SK-N-SH treated with all-trans-retinoic acid at 6 μM for 48 hours (cell line): ENCODE data around the gene CTNND2.

Source experiments
- ARNTL ChIP-seq: fragments of 450-650 bp; formaldehyde crosslinking; IDR thresholded peaks from 2 replicates; pipeline ENCODE4 v1.5.0; 2020; ENCODE audit warnings: low read depth, mild to moderate bottlenecking, moderate library complexity, borderline replicate concordance
- BACH2 ChIP-seq: fragments of 250-450 bp; sonication (Bioruptor Pico); IDR thresholded peaks from 2 replicates; pipeline ENCODE4 v1.9.0; 2021; ENCODE audit warnings: mild to moderate bottlenecking, borderline replicate concordance
- ESRRG ChIP-seq: fragments of 250-450 bp; sonication (Bioruptor Pico); IDR thresholded peaks from 2 replicates; pipeline ENCODE4 v1.6.1; 2021; ENCODE audit warnings: mild to moderate bottlenecking
- GLIS3 ChIP-seq: fragments of 250-450 bp; sonication (Bioruptor Pico); IDR thresholded peaks from 2 replicates; pipeline ENCODE4 v1.5.0; 2020; ENCODE audit warnings: mild to moderate bottlenecking, moderate library complexity
- PATZ1 ChIP-seq: fragments of 250-450 bp; sonication (Bioruptor Pico); IDR thresholded peaks from 2 replicates; pipeline ENCODE4 v1.8.0; 2020; ENCODE audit warnings: mild to moderate bottlenecking, moderate library complexity, borderline replicate concordance
- RARB ChIP-seq: fragments of 250-450 bp; sonication (Bioruptor Pico); IDR thresholded peaks from 2 replicates; pipeline ENCODE4 v1.8.0; 2021; ENCODE audit warnings: mild to moderate bottlenecking, moderate library complexity
- TOX ChIP-seq: fragments of 250-450 bp; sonication (Bioruptor Pico); IDR thresholded peaks from 2 replicates; pipeline ENCODE4 v1.8.0; 2021; ENCODE audit warnings: mild to moderate bottlenecking, moderate library complexity, borderline replicate concordance
- TSHZ2 ChIP-seq: fragments of 250-450 bp; sonication (Bioruptor Pico); IDR thresholded peaks from 2 replicates; pipeline ENCODE4 v1.5.0; 2020; ENCODE audit warnings: mild to moderate bottlenecking, moderate library complexity
- ZC3H10 ChIP-seq: fragments of 250-450 bp; sonication (Bioruptor Pico); IDR thresholded peaks from 2 replicates; pipeline ENCODE4 v1.5.1; 2021; ENCODE audit warnings: mild to moderate bottlenecking, moderate library complexity
- ZFP3 ChIP-seq: fragments of 250-450 bp; sonication (Bioruptor Pico); IDR thresholded peaks from 2 replicates; pipeline ENCODE4 v1.5.0; 2020; ENCODE audit warnings: mild to moderate bottlenecking, moderate library complexity
- ZFP30 ChIP-seq: fragments of 450-650 bp; formaldehyde crosslinking; IDR thresholded peaks from 2 replicates; pipeline ENCODE4 v1.5.0; 2022; ENCODE audit warnings: mild to moderate bottlenecking, moderate library complexity
- ZNF565 ChIP-seq: fragments of 450-650 bp; formaldehyde crosslinking; conservative IDR thresholded peaks from 2 replicates; pipeline ENCODE4 v1.5.0; 2020; ENCODE audit warnings: low read depth, mild to moderate bottlenecking, moderate library complexity
- TF ChIP-seq, protein P1 (sequence below): fragments of 250-450 bp; sonication (Bioruptor Pico); IDR thresholded peaks from 2 replicates; pipeline ENCODE4 v1.5.1; 2020; ENCODE audit warnings: low read depth, mild to moderate bottlenecking, moderate library complexity
- TF ChIP-seq, protein P2 (sequence below): fragments of 250-450 bp; sonication (Bioruptor Pico); IDR thresholded peaks from 2 replicates; pipeline ENCODE4 v1.8.0; 2021; ENCODE audit warnings: low read depth, mild to moderate bottlenecking, moderate library complexity, borderline replicate concordance

DNA sequence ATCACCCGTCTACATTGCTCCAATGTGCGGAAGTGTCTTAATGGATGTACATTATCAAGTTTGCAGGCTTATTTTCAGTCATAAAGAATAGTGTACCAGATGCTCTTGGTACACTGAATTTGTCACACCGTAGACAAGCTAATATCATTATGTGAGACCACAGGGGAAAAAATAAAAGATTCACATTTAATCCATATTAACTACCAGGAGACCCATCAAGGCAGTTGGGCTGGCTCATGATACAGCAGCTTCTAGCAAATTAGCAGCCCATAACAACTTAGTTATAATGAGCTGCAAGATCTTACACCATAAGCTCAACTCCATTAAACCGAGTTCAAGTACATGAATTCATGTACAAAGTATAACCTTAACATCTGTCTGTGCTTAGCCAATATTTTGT, 324.9 kb downstream of the CTNND2 start:
- TF ChIP-seq ESRRG (CRISPR knock-in tag) (no peak), PATZ1 (no peak), TSHZ2 (CRISPR knock-in tag) (no peak), BACH2 (no peak), ARNTL (CRISPR knock-in tag) (no peak), RARB (CRISPR knock-in tag) (no peak), ZFP30 (CRISPR knock-in tag) (no peak), ZFP3 (CRISPR knock-in tag) (no peak), ZC3H10 (no peak), GLIS3 (CRISPR knock-in tag) (no peak), ZNF565 (CRISPR knock-in tag) (no peak), TOX (CRISPR knock-in tag) (no peak)
- TF ChIP-seq, protein P1, sequence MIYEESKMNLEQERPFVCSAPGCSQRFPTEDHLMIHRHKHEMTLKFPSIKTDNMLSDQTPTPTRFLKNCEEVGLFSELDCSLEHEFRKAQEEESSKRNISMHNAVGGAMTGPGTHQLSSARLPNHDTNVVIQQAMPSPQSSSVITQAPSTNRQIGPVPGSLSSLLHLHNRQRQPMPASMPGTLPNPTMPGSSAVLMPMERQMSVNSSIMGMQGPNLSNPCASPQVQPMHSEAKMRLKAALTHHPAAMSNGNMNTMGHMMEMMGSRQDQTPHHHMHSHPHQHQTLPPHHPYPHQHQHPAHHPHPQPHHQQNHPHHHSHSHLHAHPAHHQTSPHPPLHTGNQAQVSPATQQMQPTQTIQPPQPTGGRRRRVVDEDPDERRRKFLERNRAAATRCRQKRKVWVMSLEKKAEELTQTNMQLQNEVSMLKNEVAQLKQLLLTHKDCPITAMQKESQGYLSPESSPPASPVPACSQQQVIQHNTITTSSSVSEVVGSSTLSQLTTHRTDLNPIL = no peak
- TF ChIP-seq, protein P2, sequence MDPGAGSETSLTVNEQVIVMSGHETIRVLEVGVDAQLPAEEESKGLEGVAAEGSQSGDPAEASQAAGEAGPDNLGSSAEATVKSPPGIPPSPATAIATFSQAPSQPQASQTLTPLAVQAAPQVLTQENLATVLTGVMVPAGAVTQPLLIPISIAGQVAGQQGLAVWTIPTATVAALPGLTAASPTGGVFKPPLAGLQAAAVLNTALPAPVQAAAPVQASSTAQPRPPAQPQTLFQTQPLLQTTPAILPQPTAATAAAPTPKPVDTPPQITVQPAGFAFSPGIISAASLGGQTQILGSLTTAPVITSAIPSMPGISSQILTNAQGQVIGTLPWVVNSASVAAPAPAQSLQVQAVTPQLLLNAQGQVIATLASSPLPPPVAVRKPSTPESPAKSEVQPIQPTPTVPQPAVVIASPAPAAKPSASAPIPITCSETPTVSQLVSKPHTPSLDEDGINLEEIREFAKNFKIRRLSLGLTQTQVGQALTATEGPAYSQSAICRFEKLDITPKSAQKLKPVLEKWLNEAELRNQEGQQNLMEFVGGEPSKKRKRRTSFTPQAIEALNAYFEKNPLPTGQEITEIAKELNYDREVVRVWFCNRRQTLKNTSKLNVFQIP (CRISPR knock-in tag) = no peak
